Measurements from ENCODE around the gene REXO2.

The REXO2 gene

DNA sequence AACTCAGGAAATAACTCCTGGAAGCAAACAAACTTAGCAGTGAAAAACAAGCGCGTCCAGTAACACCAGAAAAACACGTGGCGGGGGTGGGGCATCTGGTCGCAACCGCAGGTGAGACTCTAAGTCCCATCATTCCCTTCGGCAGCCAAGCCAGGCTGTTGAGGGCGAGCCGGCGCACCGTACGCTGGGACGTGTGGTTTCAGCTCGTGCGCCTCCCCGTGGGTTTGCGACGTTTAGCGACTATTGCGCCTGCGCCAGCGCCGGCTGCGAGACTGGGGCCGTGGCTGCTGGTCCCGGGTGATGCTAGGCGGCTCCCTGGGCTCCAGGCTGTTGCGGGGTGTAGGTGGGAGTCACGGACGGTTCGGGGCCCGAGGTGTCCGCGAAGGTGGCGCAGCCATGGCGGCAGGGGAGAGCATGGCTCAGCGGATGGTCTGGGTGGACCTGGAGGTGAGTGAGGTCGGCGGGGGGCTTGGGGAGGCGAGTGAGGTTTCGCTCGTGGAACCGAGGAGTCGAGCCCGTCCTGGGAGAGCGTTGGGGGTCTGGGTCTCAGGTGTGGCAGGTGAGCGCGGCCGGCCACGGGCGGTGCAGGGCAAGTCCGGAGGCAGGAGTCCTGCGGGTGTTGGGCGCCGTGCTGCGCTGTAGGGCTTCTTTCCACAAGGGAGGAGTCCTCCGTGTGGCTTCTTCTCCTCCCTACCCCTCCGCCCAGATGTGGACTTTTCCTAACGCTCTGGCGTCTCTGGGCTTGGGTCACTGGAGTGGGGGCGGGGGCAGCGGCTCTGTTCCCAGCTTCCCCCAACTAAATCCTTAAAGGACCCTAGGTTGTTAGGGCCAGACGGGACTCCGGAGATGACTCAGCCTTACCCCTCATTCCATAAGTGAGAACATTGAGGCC lies at the start of gene REXO2:
Gene REXO2, plus strand, starts transcription at position 239 of the 892 bp plus-strand sequence. Its CDS starts 62 bp downstream, at position 301.
- peak within 1 kb of the TSS; percentile 83 to 91 (median 87) for H3K4me2 ChIP-seq
- TF ChIP-seq Cebpa-rat (IDR thresholded peaks at IDR 0.05) = no peak
- peak within 1 kb of the TSS; percentile 14 to 79 (median 71); a peak in 21 of 22 replicates for H3K27ac ChIP-seq
- H3K27me3 ChIP-seq = no peaks in the 10 kb centered on the region
- peaks cover 8 to 28% (median 11%) of the 10 kb centered on the region in 11 experiments; a peak in 21 of 22 replicates for H3K36me3 ChIP-seq
- H3K9me3 ChIP-seq (replicated peaks in 1 of 11) = no peaks in the 10 kb centered on the region
- peak within 1 kb of the TSS; percentile 78 to 98 (median 91) for H3K4me3 ChIP-seq
- H3K4me1 ChIP-seq = peaks cover 18 to 29% (median 24%) of the 10 kb centered on the region in 10 experiments
- H4K20me1 ChIP-seq = peaks cover 0 to 30% (median 0%) of the 10 kb centered on the region in 11 experiments; a peak in 6 of 22 replicates
- peak within 1 kb of the TSS; percentile 70 to 89 (median 83) for H3K9ac ChIP-seq

DNA sequence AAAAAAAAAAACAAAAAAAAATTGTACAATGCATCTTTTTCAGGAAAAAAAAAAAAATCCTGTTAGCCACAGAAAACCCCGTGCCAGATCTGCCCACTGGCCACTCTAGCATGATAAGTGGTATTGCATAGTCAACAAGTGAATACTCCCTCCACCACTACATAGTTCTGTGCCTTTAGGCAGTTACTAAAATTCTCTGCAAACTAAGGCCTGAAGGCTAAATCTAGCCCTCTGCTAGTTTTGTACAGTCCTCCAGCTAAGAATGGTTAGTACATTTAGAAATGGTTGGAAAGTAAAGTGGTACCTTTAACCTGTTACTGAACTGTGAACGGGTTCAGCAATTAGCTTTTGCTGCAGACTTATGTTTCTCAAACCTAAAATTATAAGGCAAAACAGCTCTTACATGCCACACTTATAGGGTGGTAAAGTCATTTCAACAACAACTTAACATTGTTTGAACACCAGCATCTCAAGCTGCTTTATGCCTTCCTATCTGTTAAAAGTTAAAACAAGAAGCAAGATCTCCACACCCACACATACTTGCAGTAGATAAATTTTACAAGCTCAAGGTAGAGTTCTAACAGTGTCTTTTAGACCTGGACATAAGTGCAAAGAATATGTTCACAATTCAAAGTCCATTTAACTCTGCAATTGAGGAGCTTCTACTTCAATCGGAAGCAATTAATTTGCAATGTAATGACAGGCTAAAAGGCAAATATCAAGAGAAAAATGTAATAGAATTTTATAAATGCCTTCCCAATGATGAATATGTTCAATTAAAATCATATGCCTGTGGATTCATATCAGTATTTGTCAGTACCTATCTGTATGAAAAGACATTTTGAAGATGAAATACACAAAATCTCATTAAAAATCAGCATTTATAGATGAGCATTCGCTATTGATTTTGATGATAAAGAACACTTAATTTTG lies 46.3 kb upstream of the REXO2 start:
- no peaks in the 10 kb centered on the region for H3K9me3 ChIP-seq (replicated peaks in 1 of 11)
- no peaks in the 10 kb centered on the region; a peak in 1 of 22 replicates for H3K36me3 ChIP-seq
- H4K20me1 ChIP-seq = no peaks in the 10 kb centered on the region; a peak in 1 of 22 replicates
- no peak overlapping the region for H3K9ac ChIP-seq
- no peaks in the 10 kb centered on the region for H3K27me3 ChIP-seq
- peaks cover 0 to 16% (median 0%) of the 10 kb centered on the region in 10 experiments; a peak in 6 of 20 replicates for H3K4me1 ChIP-seq
- H3K4me2 ChIP-seq = no peak overlapping the region
- H3K27ac ChIP-seq = no peak overlapping the region
- TF ChIP-seq Cebpa-rat (IDR thresholded peaks at IDR 0.05) = no peak
- no peak overlapping the region for H3K4me3 ChIP-seq

DNA sequence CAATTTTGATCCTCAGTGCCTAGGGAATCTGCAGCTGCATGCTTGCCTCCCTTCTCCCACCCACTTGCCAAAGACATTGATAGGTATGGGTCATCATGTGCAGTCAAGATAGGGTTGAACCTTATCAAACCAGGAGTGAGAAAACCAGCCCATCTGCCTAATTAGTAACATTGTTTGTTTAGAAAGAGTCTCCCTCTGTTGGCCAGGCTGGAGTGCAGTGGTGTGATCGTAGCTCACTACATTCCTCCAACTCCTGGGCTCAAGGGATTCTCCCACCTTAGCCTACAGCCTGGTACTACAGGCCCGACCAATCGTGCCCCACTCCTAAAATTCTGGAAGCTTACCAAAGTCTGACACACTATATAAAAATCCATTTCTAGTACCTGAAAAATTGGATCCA lies 43.5 kb upstream of the REXO2 start:
- H3K9me3 ChIP-seq (replicated peaks in 1 of 11) = no peaks in the 10 kb centered on the region
- no peak overlapping the region for H3K27ac ChIP-seq
- H3K4me2 ChIP-seq = no peak overlapping the region
- H3K27me3 ChIP-seq = no peaks in the 10 kb centered on the region
- no peaks in the 10 kb centered on the region; a peak in 1 of 22 replicates for H3K36me3 ChIP-seq
- no peak for TF ChIP-seq Cebpa-rat (IDR thresholded peaks at IDR 0.05)
- no peak overlapping the region for H3K4me3 ChIP-seq
- peaks cover 9 to 31% (median 14%) of the 10 kb centered on the region in 10 experiments for H3K4me1 ChIP-seq
- H4K20me1 ChIP-seq = no peaks in the 10 kb centered on the region; a peak in 1 of 22 replicates
- no peak overlapping the region for H3K9ac ChIP-seq

DNA sequence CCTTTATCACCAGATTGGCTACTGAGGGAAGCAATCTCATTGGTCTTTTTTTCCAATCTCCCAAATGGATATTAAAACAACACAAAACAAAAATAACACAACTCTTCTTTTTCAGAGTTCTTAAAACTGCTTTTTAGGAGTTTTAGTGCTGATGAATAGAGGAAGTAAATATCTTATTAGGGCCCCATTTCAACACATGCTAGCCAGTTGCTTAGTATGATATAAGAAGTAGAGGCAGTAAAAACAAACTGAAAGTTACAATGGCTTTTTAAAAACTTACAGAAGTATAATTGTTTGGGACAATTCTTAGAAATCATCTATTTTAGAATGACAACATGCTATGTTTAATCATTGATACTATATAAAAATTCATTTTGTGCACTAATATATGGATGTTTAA lies 42.4 kb upstream of the REXO2 start:
- TF ChIP-seq Cebpa-rat (IDR thresholded peaks at IDR 0.05) = no peak
- Histone ChIP-seq H3K9me3 (replicated peaks in 1 of 11) (no peaks in the 10 kb centered on the region), H3K27me3 (no peaks in the 10 kb centered on the region), H3K9ac (no peak overlapping the region; a peak in 1 of 22 replicates), H3K36me3 (peaks cover 0 to under 1% (median 0%) of the 10 kb centered on the region in 11 experiments; a peak in 1 of 22 replicates), H3K4me2 (peak overlapping the region in 2 of 11 experiments; percentile 87 to 97; a peak in 4 of 22 replicates), H3K4me3 (no peak overlapping the region), H3K27ac (no peak overlapping the region), H4K20me1 (peaks cover 0 to 8% (median 0%) of the 10 kb centered on the region in 11 experiments; a peak in 6 of 22 replicates), H3K4me1 (peaks cover 9 to 35% (median 19%) of the 10 kb centered on the region in 10 experiments)

DNA sequence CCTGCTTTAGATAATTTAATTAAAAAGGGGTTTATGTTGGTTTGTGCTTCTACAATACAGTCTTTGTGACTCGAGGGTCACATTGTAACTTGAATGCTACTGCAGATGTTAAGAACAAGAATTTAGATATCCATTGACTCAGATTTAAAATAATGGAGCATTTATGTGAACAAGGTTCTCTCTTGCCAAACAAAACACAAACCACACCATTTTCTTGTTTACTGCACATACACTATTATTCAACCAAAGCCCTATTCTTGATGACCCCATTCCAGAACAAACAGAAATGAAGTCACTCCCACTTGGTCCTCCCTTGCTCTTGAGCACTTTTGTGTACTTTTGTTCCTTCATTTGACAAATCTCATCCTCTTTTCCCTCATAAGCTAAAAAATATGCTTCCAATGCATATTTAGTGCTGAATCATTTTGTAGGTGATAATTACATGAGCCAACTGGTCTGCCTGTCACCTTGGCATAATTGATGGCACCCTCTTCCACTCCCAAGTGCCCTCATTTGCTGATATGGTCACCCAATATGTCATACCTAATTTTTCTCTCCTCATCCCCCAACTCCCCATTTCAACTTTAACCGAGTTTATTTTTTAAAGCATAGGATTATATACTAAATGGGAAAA lies 41.8 kb upstream of the REXO2 start:
- H3K27me3 ChIP-seq = no peaks in the 10 kb centered on the region
- no peak overlapping the region for H3K27ac ChIP-seq
- no peak for TF ChIP-seq Cebpa-rat (IDR thresholded peaks at IDR 0.05)
- H4K20me1 ChIP-seq = peaks cover 0 to 14% (median 3%) of the 10 kb centered on the region in 11 experiments; a peak in 9 of 22 replicates
- H3K9me3 ChIP-seq (replicated peaks in 1 of 11) = no peaks in the 10 kb centered on the region
- no peak overlapping the region for H3K4me3 ChIP-seq
- peaks cover 0 to 6% (median 2%) of the 10 kb centered on the region in 11 experiments; a peak in 14 of 22 replicates for H3K36me3 ChIP-seq
- peak overlapping the region in 3 of 11 experiments; percentile 24 to 97 (median 87); a peak in 6 of 22 replicates for H3K4me2 ChIP-seq
- H3K9ac ChIP-seq = no peak overlapping the region; a peak in 1 of 22 replicates
- peaks cover 9 to 41% (median 24%) of the 10 kb centered on the region in 10 experiments for H3K4me1 ChIP-seq

DNA sequence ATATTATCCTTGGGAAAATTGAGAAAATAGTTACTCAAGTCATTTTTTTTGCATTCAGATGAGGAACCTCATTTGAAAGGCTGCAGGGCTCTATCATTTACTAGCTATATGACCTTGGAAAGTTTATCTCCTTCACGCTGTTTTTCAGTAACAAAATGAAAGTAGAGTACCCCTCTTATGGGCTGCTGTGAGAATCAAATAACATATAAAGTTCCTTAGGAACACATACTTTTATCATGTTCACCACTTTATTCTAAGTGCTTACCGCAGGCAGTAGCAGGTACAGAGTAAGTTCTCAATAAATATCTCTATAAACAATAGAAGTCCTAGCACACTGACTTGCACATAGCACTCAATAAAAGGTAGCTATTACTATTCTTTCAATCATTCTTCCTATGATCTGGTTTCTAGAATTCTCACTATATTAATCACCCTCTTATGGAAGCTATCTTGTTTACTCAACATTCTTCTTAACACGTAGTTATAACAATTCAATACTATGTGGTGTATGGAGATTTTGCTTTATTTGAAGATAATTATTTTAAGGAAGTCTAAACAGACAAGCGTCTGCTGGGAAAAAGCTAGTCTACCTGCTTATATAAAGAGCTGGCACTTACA lies 40.9 kb upstream of the REXO2 start:
- Histone ChIP-seq H3K4me2 (peak overlapping the region; percentile 70 to 97 (median 92)), H3K36me3 (peaks cover 8 to 13% (median 11%) of the 10 kb centered on the region in 11 experiments; a peak in 20 of 22 replicates), H3K9ac (peak overlapping the region in 2 of 11 experiments; percentile 96 to 97; a peak in 3 of 22 replicates), H3K27ac (no peak overlapping the region), H3K27me3 (no peaks in the 10 kb centered on the region), H3K4me3 (peak overlapping the region in 7 of 10 experiments; percentile 80 to 98 (median 84); a peak in 9 of 20 replicates), H3K4me1 (peaks cover 9 to 50% (median 28%) of the 10 kb centered on the region in 10 experiments), H3K9me3 (replicated peaks in 1 of 11) (no peaks in the 10 kb centered on the region), H4K20me1 (peaks cover 0 to 23% (median 12%) of the 10 kb centered on the region in 11 experiments; a peak in 10 of 22 replicates)
- TF ChIP-seq Cebpa-rat (IDR thresholded peaks at IDR 0.05) = no peak

DNA sequence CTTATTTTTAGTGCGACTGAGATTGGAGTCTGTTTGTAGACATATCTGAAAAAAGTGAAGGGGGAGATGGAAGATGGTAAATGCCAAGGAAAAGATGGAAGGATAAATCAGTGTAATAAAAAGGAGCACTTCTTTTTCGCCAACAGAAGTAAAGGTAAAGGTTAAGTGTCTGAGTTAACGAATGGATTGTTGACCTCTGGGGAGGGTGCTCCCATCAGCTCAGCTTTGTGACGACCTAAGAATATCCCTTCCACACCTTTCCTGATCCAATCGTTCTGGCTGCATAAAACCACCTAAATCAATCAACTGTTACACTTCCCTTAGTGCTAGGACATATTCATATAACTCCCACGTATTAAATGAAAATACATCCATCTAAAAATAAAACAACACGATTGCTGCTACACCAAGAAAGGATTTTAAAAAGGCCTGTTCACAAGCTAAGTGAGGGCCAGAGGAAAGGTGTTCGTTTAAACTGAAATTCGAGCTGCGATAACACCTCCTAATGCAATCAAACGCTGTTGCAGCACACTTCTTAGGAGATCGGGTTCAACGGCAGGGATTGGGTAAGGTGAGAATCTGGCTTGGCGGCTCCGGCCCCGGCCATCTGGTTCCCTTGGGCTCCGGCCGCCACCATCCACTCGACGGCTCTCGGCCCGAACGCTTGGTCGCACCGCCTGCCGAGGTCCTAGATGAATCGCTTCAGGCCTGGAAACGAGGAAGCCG lies 39.6 kb upstream of the REXO2 start:
- Histone ChIP-seq H3K9me3 (replicated peaks in 1 of 11) (no peaks in the 10 kb centered on the region), H3K27me3 (no peaks in the 10 kb centered on the region), H4K20me1 (peaks cover 5 to 35% (median 25%) of the 10 kb centered on the region in 11 experiments; a peak in 15 of 22 replicates), H3K4me3 (peak overlapping the region; percentile 78 to 98 (median 84)), H3K4me1 (peaks cover 9 to 56% (median 28%) of the 10 kb centered on the region in 10 experiments), H3K9ac (peak overlapping the region; percentile 92 to 98 (median 96)), H3K36me3 (peaks cover 19 to 26% (median 23%) of the 10 kb centered on the region in 11 experiments), H3K27ac (peak overlapping the region; percentile 94 to 99 (median 98)), H3K4me2 (peak overlapping the region; percentile 70 to 97 (median 92))
- TF ChIP-seq Cebpa-rat (IDR thresholded peaks at IDR 0.05) = peak in 1 of 11 experiments; percentile 9; a peak in 1 of 22 replicates

All from BLaER1 treated with 17β-estradiol and CSF1 and Interleukin-3, amounts not matched to agents 10 nM and 100 nM (cell line).